Parathyroid adenoma (tissue), 2 donors: ENCODE results near the gene SHOC2.

Experiments
- H2AFZ ChIP-seq: fragments of 300-600 bp; sonication (generic); one replicate; pipeline ENCODE4 v1.7.0; 2017; ENCODE audit warnings: antibody characterized with exemption, mild to moderate bottlenecking
- H3K27ac ChIP-seq: fragments of 300-600 bp; sonication (generic); one replicate; pipeline ENCODE4 v1.7.0; 2017
- H3K27me3 ChIP-seq: fragments of 300-600 bp; sonication (generic); one replicate; pipeline ENCODE4 v1.7.0; 2017; ENCODE audit warnings: low read length; ENCODE audit not compliant: control insufficient read depth, insufficient read depth
- H3K36me3 ChIP-seq: fragments of 300-600 bp; sonication (generic); one replicate; pipeline ENCODE4 v1.7.0; 2017; ENCODE audit warnings: low read length; ENCODE audit not compliant: control insufficient read depth, insufficient read depth
- H3K4me1 ChIP-seq: fragments of 300-600 bp; sonication (generic); one replicate; pipeline ENCODE4 v1.7.0; 2017; ENCODE audit warnings: control low read depth
- H3K4me2 ChIP-seq: fragments of 300-600 bp; sonication (generic); one replicate; pipeline ENCODE4 v1.7.0; 2017; ENCODE audit warnings: low read length
- H3K4me3 ChIP-seq: fragments of 300-600 bp; sonication (generic); one replicate; pipeline ENCODE4 v1.7.0; 2017; ENCODE audit warnings: low read depth, low read length
- H3K79me2 ChIP-seq: fragments of 300-600 bp; sonication (generic); one replicate; pipeline ENCODE4 v1.7.0; 2017; ENCODE audit warnings: control low read depth
- H3K9ac ChIP-seq: fragments of 300-600 bp; sonication (generic); one replicate; pipeline ENCODE4 v1.7.0; 2017; ENCODE audit warnings: mild to moderate bottlenecking
- H3K9me3 ChIP-seq: fragments of 300-600 bp; sonication (generic); one replicate; pipeline ENCODE4 v1.7.0; 2017; ENCODE audit warnings: low read length; ENCODE audit not compliant: control insufficient read depth
- CTCF ChIP-seq: fragments of 300-600 bp; sonication (generic); IDR thresholded peaks from one replicate; pipeline ENCODE4 v1.7.0; 2017; ENCODE audit warnings: antibody characterized with exemption, mild to moderate bottlenecking
- donor health status: primary hyperparathyroidism.

SHOC2 gene

DNA sequence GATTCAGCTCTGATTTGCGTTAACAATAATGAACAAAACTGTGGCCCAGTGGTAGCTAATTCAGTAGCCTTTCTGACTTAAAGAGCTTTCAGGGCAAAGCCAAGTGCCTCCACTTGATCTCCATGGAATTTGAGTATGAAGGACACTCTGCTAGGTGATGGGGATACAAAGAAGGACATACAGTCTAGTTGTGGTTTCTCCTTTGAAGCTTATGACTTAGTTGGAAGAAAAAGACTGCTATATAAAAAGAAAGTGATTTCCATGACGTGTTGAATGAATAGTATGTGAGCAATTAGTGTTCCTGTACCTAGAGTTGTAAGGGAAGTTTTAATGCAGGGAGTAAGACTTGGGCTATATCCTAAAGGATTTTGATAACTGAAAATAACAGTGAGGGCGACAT, 39.4 kb upstream of the SHOC2 start:
- peak overlapping the region; percentile 75 for H3K27ac ChIP-seq

DNA sequence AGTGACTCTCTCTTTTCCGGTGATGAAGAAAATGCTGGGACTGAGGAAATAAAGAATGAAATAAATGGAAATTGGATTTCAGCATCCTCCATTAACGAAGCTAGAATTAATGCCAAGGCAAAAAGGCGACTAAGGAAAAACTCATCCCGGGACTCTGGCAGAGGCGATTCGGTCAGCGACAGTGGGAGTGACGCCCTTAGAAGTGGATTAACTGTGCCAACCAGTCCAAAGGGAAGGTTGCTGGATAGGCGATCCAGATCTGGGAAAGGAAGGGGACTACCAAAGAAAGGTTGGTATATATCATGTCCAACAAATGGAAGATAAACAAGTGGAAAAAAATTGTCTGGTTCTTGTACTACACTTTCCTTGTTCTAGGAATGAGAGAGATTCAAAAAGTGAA, 38.2 kb upstream of the SHOC2 start:
- Histone ChIP-seq H2AFZ (no peak overlapping the region), H3K4me3 (peak overlapping the region; percentile 78), H3K4me1 (peaks cover 35% of the 10 kb centered on the region), H3K4me2 (peak overlapping the region; percentile 89), H3K9ac (no peak overlapping the region), H3K9me3 (no peaks in the 10 kb centered on the region), H3K79me2 (peaks cover 39% of the 10 kb centered on the region), H3K27ac (peak overlapping the region; percentile 75), H3K36me3 (peaks cover 10% of the 10 kb centered on the region), H3K27me3 (no peaks in the 10 kb centered on the region)
- no peak for TF ChIP-seq CTCF

More for the DNA sequence above, 39.4 kb upstream of the SHOC2 start:
- Histone ChIP-seq H3K79me2 (peaks cover 44% of the 10 kb centered on the region), H3K4me2 (peak overlapping the region; percentile 89), H2AFZ (no peak overlapping the region), H3K4me1 (peaks cover 27% of the 10 kb centered on the region), H3K9me3 (no peaks in the 10 kb centered on the region), H3K4me3 (peak overlapping the region; percentile 78), H3K36me3 (peaks cover 10% of the 10 kb centered on the region), H3K9ac (no peak overlapping the region), H3K27me3 (no peaks in the 10 kb centered on the region)
- no peak for TF ChIP-seq CTCF

DNA sequence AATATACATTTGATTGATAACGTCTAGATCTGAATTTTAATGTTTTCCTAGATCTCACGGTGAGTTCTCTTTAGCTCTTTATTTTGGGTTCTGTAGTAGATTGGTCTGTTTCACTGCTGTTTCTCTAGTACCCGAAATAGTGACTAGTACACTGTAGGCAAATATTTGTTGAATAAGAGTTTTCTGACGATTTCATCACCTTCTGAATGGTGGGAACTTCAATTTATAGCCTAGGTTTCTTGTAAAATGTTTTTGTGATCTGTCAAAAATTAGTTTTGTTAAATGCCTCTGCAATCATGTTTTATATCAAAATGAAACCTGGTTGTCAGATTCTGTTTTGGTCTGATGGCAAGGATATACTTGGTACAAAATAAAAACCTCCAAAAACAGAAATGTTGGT, 37.5 kb upstream of the SHOC2 start:
- Histone ChIP-seq H3K79me2 (peaks cover 35% of the 10 kb centered on the region), H2AFZ (no peak overlapping the region), H3K27me3 (no peaks in the 10 kb centered on the region), H3K27ac (peak overlapping the region; percentile 75), H3K9me3 (no peaks in the 10 kb centered on the region), H3K4me1 (peaks cover 35% of the 10 kb centered on the region), H3K4me3 (peak overlapping the region; percentile 78), H3K9ac (no peak overlapping the region), H3K4me2 (peak overlapping the region; percentile 89), H3K36me3 (peaks cover 10% of the 10 kb centered on the region)
- no peak for TF ChIP-seq CTCF

GRCh38 chr10:110883924-110884323, 35.5 kb upstream of the SHOC2 start:
- peak overlapping the region; percentile 78 for H3K4me3 ChIP-seq
- H3K27ac ChIP-seq: peak overlapping the region; percentile 75
- peaks cover 7% of the 10 kb centered on the region for H3K36me3 ChIP-seq

More at GRCh38 chr10:110883924-110884323, 35.5 kb upstream of the SHOC2 start:
- H3K4me2 ChIP-seq: peak overlapping the region; percentile 89
- H3K9me3 ChIP-seq: no peaks in the 10 kb centered on the region
- no peak overlapping the region for H3K9ac ChIP-seq
- peaks cover 21% of the 10 kb centered on the region for H3K79me2 ChIP-seq
- H3K27me3 ChIP-seq: no peaks in the 10 kb centered on the region
- H3K4me1 ChIP-seq: peaks cover 29% of the 10 kb centered on the region
- H2AFZ ChIP-seq: no peak overlapping the region
- no peak for TF ChIP-seq CTCF
